ENCODE measurements around the gene ALOX15.

DNA sequence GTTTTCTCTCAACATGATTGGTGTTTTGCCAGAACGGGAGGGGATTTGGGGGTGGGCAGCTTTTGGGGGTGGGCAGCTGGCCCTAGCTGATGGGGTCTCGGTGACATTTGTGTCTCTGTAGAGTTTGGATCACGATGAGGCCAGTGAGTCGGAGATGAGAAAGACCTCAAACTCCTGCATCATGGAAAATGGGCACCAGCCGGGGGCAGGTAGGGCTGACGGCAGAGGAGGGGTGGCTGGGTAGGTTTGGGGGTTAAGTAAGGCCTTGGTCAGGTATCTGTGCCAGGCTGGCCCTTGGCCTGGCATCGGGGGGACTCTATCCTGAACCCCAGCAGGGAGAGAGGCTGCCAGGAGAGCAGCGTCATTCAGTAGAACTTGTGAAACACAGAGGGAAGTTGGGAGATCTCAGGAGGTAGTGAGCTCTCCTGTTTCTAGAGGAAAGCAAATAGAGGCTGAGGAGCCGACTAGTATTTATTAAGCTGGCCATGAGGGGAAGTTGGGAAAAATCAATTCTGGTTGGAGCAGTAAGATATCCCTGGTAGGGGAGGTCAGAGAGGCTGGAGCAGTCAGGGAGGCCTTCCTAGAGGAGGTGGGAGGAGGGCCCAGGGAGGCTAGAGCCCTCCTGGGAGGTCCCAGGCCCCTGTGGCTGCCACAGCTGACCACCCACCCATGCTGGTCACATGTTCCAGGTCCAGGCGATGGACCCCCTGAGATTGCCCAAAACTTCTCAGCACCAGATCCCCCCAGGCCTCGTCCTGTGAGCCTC, 49.1 kb downstream of the ALOX15 start:
- no peak for TF ChIP-seq POLR2A (IDR thresholded peaks at IDR 0.05)
- TF ChIP-seq CTCF (IDR thresholded peaks at IDR 0.05): no peak
- no peak for TF ChIP-seq POLR2AphosphoS5 (IDR thresholded peaks at IDR 0.05)
- TF ChIP-seq EP300 (IDR thresholded peaks at IDR 0.05): no peak

All from gastroesophageal sphincter (tissue), 3 donors.